Caco-2 (cell line): ENCODE data around the gene ZSCAN5C. TPM values are rescaled to one million over a fixed set of nuclear protein-coding genes. Genes with fewer than 3 reads are reported as not detected.
"Not testable (repeated sequence)": the region's sequence is repeated elsewhere in the genome, so short reads cannot be mapped to it uniquely, and the experiment has no call there.

Source experiments
- BruUV-seq: library from RNA; stranded (reverse); fragments of 400-500 nt; replicated peaks from 2 replicates; lab custom pipeline; 2021; lab: Mats Ljungman, UMichigan
- CTCF ChIA-PET: fragments of 300-600 bp; sonication (Branson Sonifier 250); formaldehyde crosslinking; loops from one replicate; lab custom pipeline; 2022; ENCODE audit warnings: antibody characterized with exemption; lab: Charles Lee
- POLR2A ChIA-PET: fragments of 300-600 bp; sonication (Branson Sonifier 250); formaldehyde crosslinking; loops from one replicate; lab custom pipeline; 2022; ENCODE audit warnings: antibody characterized with exemption; lab: Charles Lee
- DNase-seq, 2 experiments: peaks; one replicate each; pipeline versions ENCODE4 v3.0.0 to v3.0.0-alpha.2; 2020 to 2022
- H3K27me3 ChIP-seq: replicated peaks from 2 replicates; pipeline ENCODE4 v1.6.0; 2011; ENCODE audit warnings: low read length; ENCODE audit not compliant: control insufficient read depth, insufficient read depth
- H3K36me3 ChIP-seq: 2 replicates; pipeline ENCODE4 v1.5.1; 2011; ENCODE audit warnings: low read length; ENCODE audit not compliant: control insufficient read depth, insufficient read depth
- H3K4me1 ChIP-seq: fragments of 250-450 bp; sonication (Bioruptor Pico); 2 replicates; pipeline ENCODE4 v1.5.1; 2020; ENCODE audit warnings: mild to moderate bottlenecking
- H3K4me3 ChIP-seq: 2 replicates; pipeline ENCODE4 v1.5.1; 2011; ENCODE audit warnings: low read depth, mild to moderate bottlenecking, control low read depth, low read length
- H3K9me3 ChIP-seq: fragments of 250-450 bp; sonication (Bioruptor Pico); 2 replicates; pipeline ENCODE4 v1.5.1; 2020; ENCODE audit warnings: mild to moderate bottlenecking, moderate library complexity
- H3K27ac Mint-ChIP-seq: one replicate; pipeline ENCODE4 v1.8.0; 2022; ENCODE audit warnings: mixed read lengths; ENCODE audit not compliant: unreplicated experiment
- H3K27me3 Mint-ChIP-seq: one replicate; pipeline ENCODE4 v1.8.0; 2022; ENCODE audit warnings: mixed read lengths; ENCODE audit not compliant: insufficient read depth, unreplicated experiment
- H3K36me3 Mint-ChIP-seq: one replicate; pipeline ENCODE4 v1.8.0; 2022; ENCODE audit warnings: mild to moderate bottlenecking, mixed read lengths; ENCODE audit not compliant: insufficient read depth, unreplicated experiment
- H3K4me1 Mint-ChIP-seq: one replicate; pipeline ENCODE4 v1.8.0; 2022; ENCODE audit warnings: low read depth, mixed read lengths; ENCODE audit not compliant: unreplicated experiment
- H3K4me3 Mint-ChIP-seq: one replicate; pipeline ENCODE4 v1.8.0; 2022; ENCODE audit warnings: mild to moderate bottlenecking, moderate library complexity, mixed read lengths; ENCODE audit not compliant: unreplicated experiment
- H3K9me3 Mint-ChIP-seq: one replicate; pipeline ENCODE4 v1.8.0; 2022; ENCODE audit warnings: mixed read lengths; ENCODE audit not compliant: unreplicated experiment
- CTCF ChIP-seq, 2 experiments: fragments of 200-600 bp in 1 of 2; IDR thresholded peaks; 1 replicate in 1 of 2; 2 replicates in 1 of 2; pipeline versions ENCODE4 v1.5.1 to v1.8.0; 2011 to 2022; ENCODE audit warnings: antibody characterized with exemption in 1 of 2, control low read depth in 1 of 2, inconsistent platforms in 1 of 2, low read depth in 1 of 2, low read length in 1 of 2, mild to moderate bottlenecking in 1 of 2, moderate library complexity in 1 of 2; ENCODE audit not compliant: insufficient read depth in 1 of 2, severe bottlenecking in 1 of 2, unreplicated experiment in 1 of 2
- intact Hi-C: fragments of 100-400 bp; cut with micrococcal nuclease; formaldehyde crosslinking; loops from one replicate; pipeline ENCODE4 v1.10.0; 2022; ENCODE audit not compliant: unreplicated experiment
- total RNA-seq: library from RNA; stranded (reverse); gene quantifications from 2 replicates; pipeline ENCODE4 v1.2.3, GENCODE V29; 2022

Gene ZSCAN5C
- total RNA-seq, 1 experiment from 2014 or later = not detected

- H3K9me3 ChIP-seq = no peaks in the 10 kb centered on the region
- no peaks in the 10 kb centered on the region for H3K36me3 ChIP-seq
- no peaks in the 10 kb centered on the region for H3K27me3 ChIP-seq
- no peaks in the 10 kb centered on the region for H3K9me3 Mint-ChIP-seq
- no peak overlapping the region for H3K27ac Mint-ChIP-seq
- CTCF ChIA-PET = no interaction called here
- no peak for DNase-seq
- H3K4me1 Mint-ChIP-seq = no peaks in the 10 kb centered on the region
- no peak overlapping the region for H3K4me3 Mint-ChIP-seq
- BruUV-seq = no TSS peak
- H3K27me3 Mint-ChIP-seq = peaks cover 10% of the 10 kb centered on the region
- intact Hi-C loops = no loop called here
- no peak for TF ChIP-seq CTCF (IDR thresholded peaks at IDR 0.05; ENCODE audit: insufficient read depth in 1 of 2, low read depth in 1 of 2, low read length in 1 of 2, severe bottlenecking in 1 of 2, unreplicated experiment in 1 of 2)
- POLR2A ChIA-PET = no interaction called here
- no peaks in the 10 kb centered on the region for H3K4me1 ChIP-seq
- no peak overlapping the region for H3K4me3 ChIP-seq
- no peaks in the 10 kb centered on the region for H3K36me3 Mint-ChIP-seq
Measured at GRCh38 chr19:56191115-56191514, 11.0 kb upstream of the ZSCAN5C start.

- no TSS peak for BruUV-seq
- H3K27ac Mint-ChIP-seq = no peak overlapping the region
- POLR2A ChIA-PET = no interaction called here
Measured at GRCh38 chr19:56191711-56192110, 10.4 kb upstream of the ZSCAN5C start.

GRCh38 chr19:56193981-56194640 is 8.0 kb upstream of the ZSCAN5C start:
- TF ChIP-seq CTCF (IDR thresholded peaks at IDR 0.05; ENCODE audit: insufficient read depth in 1 of 2, low read depth in 1 of 2, low read length in 1 of 2, severe bottlenecking in 1 of 2, unreplicated experiment in 1 of 2) = no peak
- Mint-ChIP-seq H3K36me3 (no peaks in the 10 kb centered on the region), H3K27me3 (peaks cover 15% of the 10 kb centered on the region), H3K4me1 (no peaks in the 10 kb centered on the region), H3K4me3 (no peak overlapping the region), H3K27ac (no peak overlapping the region), H3K9me3 (no peaks in the 10 kb centered on the region)
- no peaks in the 10 kb centered on the region for H3K36me3 ChIP-seq
- CTCF ChIA-PET = no interaction called here
- no peaks in the 10 kb centered on the region for H3K9me3 ChIP-seq
- POLR2A ChIA-PET = no interaction called here
- no peaks in the 10 kb centered on the region for H3K4me1 ChIP-seq
- no peaks in the 10 kb centered on the region for H3K27me3 ChIP-seq
- BruUV-seq = no TSS peak
- H3K4me3 ChIP-seq = no peak overlapping the region
- DNase-seq = no peak
- intact Hi-C loops = no loop called here

More at GRCh38 chr19:56191711-56192110, 10.4 kb upstream of the ZSCAN5C start:
- Mint-ChIP-seq H3K4me3 (no peak overlapping the region), H3K4me1 (no peaks in the 10 kb centered on the region), H3K9me3 (no peaks in the 10 kb centered on the region), H3K27me3 (peaks cover 10% of the 10 kb centered on the region), H3K36me3 (no peaks in the 10 kb centered on the region)
- H3K27me3 ChIP-seq = no peaks in the 10 kb centered on the region
- TF ChIP-seq CTCF (IDR thresholded peaks at IDR 0.05; ENCODE audit: insufficient read depth in 1 of 2, low read depth in 1 of 2, low read length in 1 of 2, severe bottlenecking in 1 of 2, unreplicated experiment in 1 of 2) = no peak
- DNase-seq = no peak
- intact Hi-C loops = no loop called here
- CTCF ChIA-PET = no interaction called here
- no peak overlapping the region for H3K4me3 ChIP-seq
- no peaks in the 10 kb centered on the region for H3K4me1 ChIP-seq
- no peaks in the 10 kb centered on the region for H3K36me3 ChIP-seq
- no peaks in the 10 kb centered on the region for H3K9me3 ChIP-seq

- H3K27me3 Mint-ChIP-seq = peaks cover 22% of the 10 kb centered on the region
- CTCF ChIA-PET, POLR2A ChIA-PET, H3K27ac Mint-ChIP-seq, intact Hi-C loops, H3K36me3 Mint-ChIP-seq, H3K9me3 Mint-ChIP-seq, H3K4me1 ChIP-seq, H3K4me3 Mint-ChIP-seq, BruUV-seq, DNase-seq, H3K36me3 ChIP-seq, H3K4me1 Mint-ChIP-seq, H3K9me3 ChIP-seq, H3K4me3 ChIP-seq, H3K27me3 ChIP-seq: not testable (repeated sequence)
Measured at GRCh38 chr19:56197646-56198045, 4.4 kb upstream of the ZSCAN5C start, which contains the start of gene ZSCAN5B. Gene ZSCAN5B, minus strand, starts transcription at chr19:56197783. Its CDS starts 4,731 bp downstream, at chr19:56193052.
